ENCODE results near the gene PLEKHA3.
A peak's percentile ranks its signal among the peaks of the same experiment; 100 is the strongest.
"Not testable (repeated sequence)": the region's sequence is repeated elsewhere in the genome, so short reads cannot be mapped to it uniquely, and the experiment has no call there.

Gene PLEKHA3

GRCh38 chr2:178479275-178479616, 1.0 kb upstream of the PLEKHA3 start:
- no peak for DNase-seq (ENCODE audit: low spot score)

DNA sequence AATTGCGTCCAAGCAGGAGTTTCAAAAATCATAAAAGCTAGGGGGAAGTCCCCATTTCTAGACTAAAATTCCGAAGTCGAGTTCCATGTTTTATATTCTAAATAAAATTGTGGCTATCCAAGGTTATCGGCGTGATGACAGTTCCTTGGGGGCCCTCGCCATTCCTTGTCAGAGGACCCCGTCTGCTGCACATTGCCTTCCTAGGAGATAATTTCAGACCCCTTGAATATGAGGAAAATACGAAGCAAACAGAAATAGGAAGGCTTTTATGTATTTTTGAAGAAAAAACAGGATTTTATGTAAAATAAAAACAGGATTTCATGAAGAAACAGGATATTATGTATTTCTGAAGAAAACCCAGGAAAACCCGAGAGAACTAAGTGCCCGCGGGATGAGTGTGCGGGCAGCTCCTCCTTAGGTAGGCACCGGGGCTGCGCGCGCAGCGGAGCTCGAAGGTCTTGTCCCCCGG, 465 bp upstream of the PLEKHA3 start:
- no peak for DNase-seq (ENCODE audit: low spot score)

DNA sequence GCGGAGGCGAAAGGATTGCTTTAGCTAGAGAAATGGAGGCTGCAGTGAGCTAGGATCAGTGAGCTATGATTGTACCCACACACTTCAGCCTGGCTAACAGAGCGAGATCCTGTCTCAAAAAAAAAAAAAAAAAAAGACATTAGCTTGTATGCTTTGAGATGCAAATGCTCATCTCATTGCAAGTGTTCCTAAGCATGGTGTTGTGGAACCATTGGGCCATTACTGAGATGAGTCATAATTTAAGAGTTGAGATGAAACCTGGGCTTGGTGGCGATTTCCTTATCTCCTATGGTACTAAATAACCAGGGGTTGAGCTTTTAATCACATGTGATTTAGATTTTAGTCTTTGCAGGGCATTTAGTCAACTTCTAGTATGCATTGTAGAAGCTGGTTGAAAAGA, 2.2 kb downstream of the PLEKHA3 start:
- DNase-seq (ENCODE audit: low spot score) = no peak

GRCh38 chr2:178484245-178485041, 4.2 kb downstream of the PLEKHA3 start:
- no peak for DNase-seq (ENCODE audit: low spot score)

DNA sequence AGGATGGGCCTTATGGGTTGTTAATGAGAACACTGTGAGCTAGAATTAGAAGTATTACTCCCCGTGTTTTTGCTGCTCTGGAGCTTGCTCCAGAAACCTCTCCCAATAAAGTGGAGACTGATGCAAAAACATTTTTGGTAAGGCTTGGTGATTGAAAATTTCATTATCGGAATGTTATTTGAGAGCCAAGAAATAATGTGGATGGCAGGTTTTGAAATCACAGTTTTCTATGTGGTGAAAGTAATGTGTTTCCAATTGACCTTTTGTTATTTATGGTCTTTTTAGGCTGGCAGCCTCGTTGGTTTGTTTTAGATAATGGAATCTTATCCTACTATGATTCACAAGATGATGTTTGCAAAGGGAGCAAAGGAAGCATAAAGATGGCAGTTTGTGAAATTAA, 5.1 kb downstream of the PLEKHA3 start:
- DNase-seq (ENCODE audit: low spot score) = no peak

GRCh38 chr2:178491612-178492011, 11.4 kb downstream of the PLEKHA3 start:
- no peak for DNase-seq (ENCODE audit: low spot score)

DNA sequence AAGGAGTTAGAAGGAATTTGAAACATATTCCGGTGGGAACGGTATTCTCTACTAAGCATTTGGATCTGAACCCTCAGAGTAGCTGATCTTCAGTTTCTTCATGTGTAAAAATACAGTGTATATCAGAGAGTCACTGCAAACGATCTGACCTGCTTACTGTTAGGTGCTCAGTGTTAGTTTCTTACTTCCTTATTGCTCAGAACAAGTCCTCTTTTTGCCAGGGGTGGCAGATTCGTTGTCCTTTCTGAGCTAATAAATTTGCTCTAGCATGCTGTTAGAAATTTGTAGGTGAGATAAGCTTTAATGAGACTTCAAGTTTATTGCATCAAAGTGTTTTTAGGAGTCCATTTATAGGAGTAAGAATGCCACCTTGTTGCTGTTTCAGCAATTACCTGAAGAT, 15.8 kb downstream of the PLEKHA3 start:
- DNase-seq (ENCODE audit: low spot score) = no peak

- no peak for DNase-seq (ENCODE audit: low spot score)
Observed at GRCh38 chr2:178498137-178498536, 17.9 kb downstream of the PLEKHA3 start.

DNA sequence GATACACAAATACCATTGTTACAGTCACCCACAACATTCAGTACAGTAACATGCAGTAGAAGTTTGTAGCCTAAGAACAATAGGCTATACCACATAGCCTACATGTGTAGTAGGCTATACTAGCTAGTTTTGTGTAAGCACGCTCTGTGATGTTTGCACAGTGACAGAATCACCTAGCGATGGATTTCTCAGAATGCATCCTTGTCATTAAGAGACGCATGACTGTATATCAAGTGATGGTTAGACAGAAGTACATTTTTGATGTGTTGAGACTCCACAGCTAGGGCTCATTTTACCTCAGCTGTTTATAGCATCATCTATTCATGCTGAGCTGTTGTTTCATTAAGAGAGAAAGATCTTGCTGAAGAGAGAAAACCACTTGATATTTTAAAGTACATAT, 19.4 kb downstream of the PLEKHA3 start:
- DNase-seq (ENCODE audit: low spot score) = no peak

DNA sequence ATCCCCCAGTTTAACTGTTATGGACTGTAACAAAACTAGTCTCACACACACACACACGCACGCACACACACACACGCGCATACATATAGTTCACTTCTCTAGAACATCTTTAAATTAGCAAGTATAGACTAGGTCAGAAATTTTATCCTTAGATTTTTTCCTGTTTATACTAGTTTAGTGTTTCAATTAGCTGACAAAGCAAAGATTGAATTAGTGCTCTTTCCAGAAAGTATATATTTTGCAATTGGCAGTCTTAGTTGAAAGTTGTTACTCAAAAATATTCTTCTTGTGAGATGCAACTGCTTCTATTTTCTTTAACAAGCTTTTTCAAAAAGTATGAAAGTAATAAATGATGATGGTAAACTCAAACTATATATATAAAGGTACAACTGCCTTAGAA, 22.5 kb downstream of the PLEKHA3 start:
- DNase-seq (ENCODE audit: low spot score) = no peak

DNA sequence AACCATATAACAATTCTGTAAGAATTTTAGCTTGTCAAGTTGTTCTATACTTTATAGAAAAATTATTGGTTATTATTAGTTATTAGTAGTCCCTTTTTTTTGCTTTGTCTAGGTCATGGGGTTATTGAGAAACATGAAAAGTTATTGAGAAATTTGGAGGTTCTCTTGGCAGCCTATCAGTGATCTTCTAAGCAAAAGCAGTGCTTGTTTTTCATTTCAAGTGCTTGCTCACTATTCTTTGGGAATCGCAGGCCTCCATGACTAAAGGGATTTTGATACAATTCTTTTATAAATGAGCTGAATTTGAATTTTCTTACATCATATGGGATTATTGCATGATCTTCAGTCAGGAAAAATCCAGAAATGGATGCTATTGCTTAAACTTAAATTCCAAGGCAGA, 25.8 kb downstream of the PLEKHA3 start:
- no peak for DNase-seq (ENCODE audit: low spot score)

DNA sequence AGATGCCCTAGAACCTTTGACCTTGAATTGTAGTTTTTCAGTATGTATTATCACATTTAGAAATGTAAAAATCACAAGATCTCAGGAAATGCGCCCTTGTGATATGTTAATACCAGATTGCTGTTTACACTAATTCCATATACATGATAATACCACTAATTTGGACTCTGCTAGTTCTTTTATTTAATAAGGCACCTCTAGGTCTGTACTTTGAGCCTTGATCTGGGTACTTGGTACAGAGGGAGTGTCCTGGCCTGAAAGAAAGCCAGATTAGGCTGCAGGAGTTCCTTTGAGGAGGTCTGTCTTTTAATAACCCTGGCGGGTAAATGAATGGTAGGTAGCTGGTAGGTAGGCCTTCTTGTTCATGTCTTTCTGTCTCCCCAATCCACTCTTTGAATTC, 26.3 kb downstream of the PLEKHA3 start:
- DNase-seq (ENCODE audit: low spot score) = no peak

- DNase-seq (ENCODE audit: low spot score) = no peak
Observed at GRCh38 chr2:178506949-178507348, 26.7 kb downstream of the PLEKHA3 start.

- DNase-seq (ENCODE audit: low spot score) = no peak
Observed at GRCh38 chr2:178508646-178509045, 28.4 kb downstream of the PLEKHA3 start.

- DNase-seq (ENCODE audit: low spot score) = no peak
Observed at GRCh38 chr2:178510384-178510783, 30.1 kb downstream of the PLEKHA3 start.

DNA sequence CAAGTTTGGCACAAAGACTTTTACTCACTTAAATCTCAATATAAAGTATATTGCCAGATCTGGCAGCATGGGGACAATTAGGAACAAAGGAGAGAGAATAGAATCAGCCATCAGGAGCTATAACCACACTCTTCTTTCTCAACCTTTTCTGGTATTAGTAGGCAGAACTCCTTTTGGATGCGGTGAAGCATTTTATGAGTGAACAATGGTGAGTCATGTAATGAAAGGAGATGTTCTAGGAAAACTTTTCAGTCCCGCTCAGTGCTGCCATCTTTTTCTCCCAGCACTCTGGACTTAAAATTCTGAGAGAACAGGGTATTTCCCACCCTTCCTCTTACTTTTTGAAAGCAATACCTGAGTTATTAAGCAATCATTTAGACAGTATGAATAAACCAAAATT, 32.2 kb downstream of the PLEKHA3 start:
- no peak for DNase-seq (ENCODE audit: low spot score)

DNA sequence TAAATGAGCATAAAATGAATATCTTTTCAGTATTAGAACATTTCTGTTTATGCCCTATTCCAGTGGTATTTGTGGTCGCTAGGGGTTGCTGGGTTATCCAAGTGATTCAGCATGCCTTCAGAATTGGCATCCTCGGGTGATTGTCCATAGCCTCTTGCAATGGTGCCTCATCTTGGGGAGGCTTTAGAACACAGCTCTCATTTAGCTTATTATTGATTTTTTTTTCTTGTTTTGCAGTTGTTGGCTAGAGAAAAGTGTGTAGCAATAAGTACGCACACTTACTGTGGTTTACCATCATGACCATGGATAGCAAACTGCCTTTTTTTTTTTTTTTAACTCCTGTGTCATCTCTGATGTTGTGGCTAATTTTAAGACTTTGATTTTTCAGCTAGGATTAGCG, 33.6 kb downstream of the PLEKHA3 start:
- DNase-seq (ENCODE audit: low spot score) = no peak

GRCh38 chr2:178514664-178515063, 34.4 kb downstream of the PLEKHA3 start:
- no peak for DNase-seq (ENCODE audit: low spot score)

- DNase-seq (ENCODE audit: low spot score) = no peak
Observed at GRCh38 chr2:178517496-178517895, 37.2 kb downstream of the PLEKHA3 start.

DNA sequence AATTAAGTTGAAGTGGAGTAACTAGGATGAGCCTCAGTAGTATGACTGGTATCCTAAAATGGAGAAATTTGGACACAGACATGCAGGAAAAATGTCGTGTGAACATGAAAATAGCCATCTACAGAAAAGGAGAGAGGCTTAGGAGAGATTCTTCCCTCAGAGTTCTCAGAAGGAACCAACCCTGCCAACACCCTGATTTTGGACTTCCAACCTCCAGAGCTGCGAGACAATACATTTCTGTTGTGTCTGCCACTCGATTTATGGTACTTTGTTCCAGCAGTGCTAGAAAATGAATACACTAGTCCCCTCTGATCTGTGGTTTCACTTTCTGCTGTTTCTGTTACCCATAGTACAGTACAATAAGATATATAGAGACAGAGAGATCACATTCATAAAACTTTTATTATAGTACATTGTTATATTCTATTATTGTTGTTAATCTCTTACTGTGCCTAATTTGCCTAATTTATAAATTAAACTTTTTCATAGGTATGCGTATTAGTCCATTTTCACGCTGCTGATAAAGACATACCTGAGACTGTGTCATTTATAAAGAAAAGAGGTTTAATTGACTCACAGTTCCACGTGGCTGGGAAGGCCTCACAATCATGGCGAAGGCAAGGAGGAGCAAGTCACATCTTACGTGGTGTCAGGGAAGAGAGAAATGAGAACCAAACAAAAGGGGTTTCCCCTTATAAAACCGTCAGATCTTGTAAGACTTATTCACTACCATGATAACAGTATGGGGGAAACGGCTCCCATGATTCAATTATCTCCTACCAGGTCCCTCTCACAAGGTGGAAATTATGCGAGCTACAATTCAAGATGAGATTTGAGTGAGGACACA, 41.3 kb downstream of the PLEKHA3 start:
- no peak for DNase-seq (ENCODE audit: low spot score)

DNA sequence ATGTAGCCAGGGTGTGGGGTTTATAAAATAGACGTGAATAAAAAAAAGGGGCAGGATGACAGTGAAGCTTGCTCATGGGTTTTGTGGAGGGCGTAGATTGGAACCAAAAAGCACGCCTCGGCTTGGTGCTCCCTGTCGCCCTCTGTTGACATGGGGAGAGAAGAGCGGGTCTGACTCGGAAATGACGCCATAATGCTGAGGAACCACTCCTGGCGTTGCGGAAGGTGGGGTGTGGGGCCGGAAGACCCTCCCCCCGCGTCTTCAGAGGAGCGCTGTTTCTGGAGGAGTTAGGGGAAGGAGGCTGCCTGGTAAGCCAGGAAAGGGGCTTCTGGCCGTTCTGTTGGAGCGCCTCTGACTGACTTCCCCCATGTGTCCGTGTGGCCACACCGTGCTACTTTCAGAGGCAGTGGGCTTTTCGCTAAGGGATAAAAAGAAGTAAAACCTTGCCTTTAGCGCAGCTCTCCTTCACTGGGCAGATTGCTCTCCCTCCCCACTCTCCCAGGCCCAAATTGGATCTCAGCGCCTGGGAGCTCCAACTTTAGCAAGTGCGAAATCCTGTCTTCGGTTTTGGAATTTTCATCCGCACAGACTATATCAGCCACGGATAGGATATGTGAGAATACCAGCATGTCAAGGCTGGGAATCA, 42.8 kb downstream of the PLEKHA3 start:
- DNase-seq (ENCODE audit: low spot score) = peak; percentile 89

- peak; percentile 7 for DNase-seq (ENCODE audit: low spot score)
Observed at GRCh38 chr2:178523596-178524134, 43.4 kb downstream of the PLEKHA3 start.

DNA sequence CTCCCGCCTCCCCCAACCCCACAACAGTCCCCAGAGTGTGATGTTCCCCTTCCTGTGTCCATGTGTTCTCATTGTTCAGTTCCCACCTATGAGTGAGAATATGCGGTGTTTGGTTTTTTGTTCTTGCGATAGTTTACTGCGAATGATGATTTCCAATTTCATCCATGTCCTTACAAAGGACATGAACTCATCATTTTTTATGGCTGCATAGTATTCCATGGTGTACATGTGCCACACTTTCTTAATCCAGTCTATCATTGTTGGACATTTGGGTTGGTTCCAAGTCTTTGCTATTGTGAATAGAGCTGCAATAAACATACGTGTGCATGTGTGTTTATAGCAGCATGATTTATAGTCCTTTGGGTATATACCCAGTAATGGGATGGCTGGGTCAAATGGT, 44.8 kb downstream of the PLEKHA3 start:
- not testable (repeated sequence) for DNase-seq (ENCODE audit: low spot score)

All from COLO829 (cell line).